Medulla oblongata (tissue), 1 donor: ENCODE data around the gene TMUB1.

Source experiments
- DNase-seq: peaks from one replicate; pipeline ENCODE4 v3.0.0-alpha.2; 2015; ENCODE audit errors: extremely low spot score

The TMUB1 gene

DNA sequence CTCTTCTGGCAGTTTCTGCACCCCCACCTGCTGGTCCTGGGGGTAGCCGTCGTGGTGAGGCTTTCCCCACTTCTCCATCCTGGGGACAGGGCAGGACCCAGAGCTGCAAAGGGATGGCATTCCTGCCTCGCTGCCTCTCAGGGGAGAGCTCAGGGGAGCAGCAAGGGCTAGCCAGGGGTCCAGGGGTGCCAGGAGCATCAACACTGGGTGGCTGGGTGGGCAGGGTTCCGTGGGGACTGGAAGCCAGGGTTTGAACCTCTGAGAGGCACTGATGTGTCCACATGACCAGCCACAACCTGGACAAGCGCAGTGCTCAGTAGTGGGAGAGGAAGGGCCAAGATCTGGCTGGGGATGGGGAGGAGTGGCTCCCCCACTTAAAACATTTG is 49.4 kb downstream of the TMUB1 start:
- DNase-seq = no peak

DNA sequence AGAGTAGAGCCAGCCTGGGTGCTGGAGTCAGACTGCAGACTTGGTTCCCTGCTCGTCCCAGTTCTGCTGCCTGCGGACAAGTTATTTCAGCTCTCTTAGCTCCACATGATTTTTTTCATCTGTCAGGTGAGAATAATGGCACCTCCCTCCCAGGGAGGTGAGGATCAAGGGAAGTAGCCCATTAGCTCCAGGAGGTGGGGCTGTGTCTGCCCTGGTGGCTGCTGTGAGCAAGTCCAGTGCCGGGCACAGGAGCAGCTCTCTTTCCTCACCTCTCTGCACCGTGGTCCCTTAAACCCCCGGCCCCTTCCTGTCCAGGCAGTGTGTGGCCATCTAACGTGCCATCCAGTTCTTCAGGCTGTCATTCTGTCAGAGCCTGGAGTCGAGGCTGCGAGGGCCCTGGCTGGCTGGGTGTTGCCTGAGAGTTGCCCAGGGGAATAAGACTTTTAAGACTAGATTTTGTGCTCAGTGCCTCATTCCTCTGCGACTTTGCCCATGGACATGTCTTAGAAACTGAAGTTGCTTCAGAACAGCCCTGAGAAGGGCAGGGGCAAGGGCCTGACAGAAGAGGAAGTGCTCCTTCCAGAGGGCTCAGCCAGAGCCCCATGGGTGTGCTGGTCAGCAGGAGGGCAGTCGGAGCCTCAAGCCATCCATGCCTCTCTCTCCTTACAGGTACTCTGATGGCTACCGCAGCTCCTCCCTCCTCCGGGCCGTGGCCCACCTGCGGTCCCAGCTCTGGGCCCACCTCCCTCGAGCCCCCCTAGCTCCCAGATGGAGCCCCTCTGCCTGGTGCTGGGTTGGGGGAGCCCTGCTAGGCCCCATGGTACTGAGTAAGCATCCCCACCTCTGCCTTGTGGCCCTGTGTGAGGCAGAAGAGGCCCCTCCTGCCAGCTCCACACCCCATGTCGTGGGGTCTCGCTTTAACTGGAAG is 50.1 kb downstream of the TMUB1 start:
- no peak for DNase-seq
